PC-9 (cell line): ENCODE measurements around the gene MAP2K6. TPM values are rescaled to one million over a fixed set of nuclear protein-coding genes. Genes with fewer than 3 reads are reported as not detected.

Source experiments
- BruUV-seq: library from RNA; stranded (reverse); fragments of 400-500 nt; replicated peaks from 2 replicates; lab custom pipeline; 2021; lab: Mats Ljungman, UMichigan
- CTCF ChIA-PET: fragments of 300-600 bp; sonication (Branson Sonifier 250); formaldehyde crosslinking; loops from one replicate; lab custom pipeline; 2022; ENCODE audit warnings: antibody characterized with exemption; lab: Charles Lee
- POLR2A ChIA-PET: fragments of 300-600 bp; sonication (Branson Sonifier 250); formaldehyde crosslinking; loops from one replicate; lab custom pipeline; 2022; ENCODE audit warnings: antibody characterized with exemption; ENCODE audit not compliant: unreplicated experiment; lab: Charles Lee
- DNase-seq, 2 experiments: peaks; one replicate each; pipeline versions ENCODE4 v3.0.0 to v3.0.0-alpha.2; 2015 to 2022; ENCODE audit warnings: mixed read lengths in 1 of 2
- H2AFZ ChIP-seq: fragments of 200-600 bp; sonication (generic); 2 replicates; pipeline ENCODE4 v1.8.1; 2017; ENCODE audit warnings: antibody characterized with exemption
- H3F3A ChIP-seq: fragments of 200-600 bp; sonication (generic); 2 replicates; pipeline ENCODE4 v1.8.1; 2017; ENCODE audit warnings: antibody characterized with exemption, mild to moderate bottlenecking, low read depth; ENCODE audit not compliant: insufficient read depth
- H3K27ac ChIP-seq: fragments of 200-600 bp; sonication (generic); 2 replicates; pipeline ENCODE4 v1.6.1; 2016; ENCODE audit warnings: mixed run types
- H3K27me3 ChIP-seq: fragments of 200-600 bp; sonication (generic); 2 replicates; pipeline ENCODE4 v1.6.1; 2016; ENCODE audit warnings: low read depth, mixed run types; ENCODE audit not compliant: insufficient read depth
- H3K36me3 ChIP-seq: fragments of 200-600 bp; sonication (generic); 2 replicates; pipeline ENCODE4 v1.6.1; 2016; ENCODE audit warnings: low read depth, mixed run types
- H3K4me1 ChIP-seq: fragments of 200-600 bp; sonication (generic); replicated peaks from 2 replicates; pipeline ENCODE4 v1.6.1; 2016; ENCODE audit warnings: mixed run types; ENCODE audit not compliant: insufficient read depth
- H3K4me2 ChIP-seq: fragments of 200-600 bp; sonication (generic); 2 replicates; pipeline ENCODE4 v1.6.1; 2017; ENCODE audit warnings: mixed run types
- H3K4me3 ChIP-seq: fragments of 200-600 bp; sonication (generic); 2 replicates; pipeline ENCODE4 v1.6.1; 2016; ENCODE audit warnings: mixed run types
- H3K79me2 ChIP-seq: fragments of 200-600 bp; sonication (generic); 2 replicates; pipeline ENCODE4 v1.6.1; 2017; ENCODE audit warnings: low read depth, mixed run types
- H3K9me2 ChIP-seq: fragments of 200-600 bp; sonication (generic); 2 replicates; pipeline ENCODE4 v1.8.1; 2017; ENCODE audit warnings: mild to moderate bottlenecking; ENCODE audit not compliant: insufficient read depth
- H3K9me3 ChIP-seq: fragments of 200-600 bp; sonication (generic); 2 replicates; pipeline ENCODE4 v1.8.1; 2016; ENCODE audit warnings: low read depth; ENCODE audit not compliant: insufficient read depth
- H4K20me1 ChIP-seq: fragments of 200-600 bp; sonication (generic); 2 replicates; pipeline ENCODE4 v1.8.1; 2017; ENCODE audit not compliant: insufficient read depth
- CTCF ChIP-seq: fragments of 200-600 bp; sonication (generic); conservative IDR thresholded peaks from 2 replicates; pipeline ENCODE4 v1.6.1; 2017; ENCODE audit warnings: mixed run types, antibody characterized with exemption, mild to moderate bottlenecking, moderate library complexity
- EZH2 ChIP-seq: fragments of 200-600 bp; sonication (generic); IDR thresholded peaks from 2 replicates; pipeline ENCODE4 v1.8.0; 2017; ENCODE audit warnings: antibody characterized with exemption, low read depth
- intact Hi-C: fragments of 100-400 bp; cut with micrococcal nuclease; formaldehyde crosslinking; loops from one replicate; pipeline ENCODE4 v1.10.0; 2022; ENCODE audit not compliant: unreplicated experiment
- total RNA-seq: library from RNA; stranded (reverse); gene quantifications from 2 replicates; pipeline ENCODE4 v1.2.3, GENCODE V29; 2021

MAP2K6 gene
- total RNA-seq, 1 experiment from 2014 or later, result 1.6 TPM

GRCh38 chr17:69401251-69401650 is 13.2 kb upstream of the MAP2K6 start:
- no peak for TF ChIP-seq CTCF
- TF ChIP-seq EZH2, result no peak
- CTCF ChIA-PET, result no interaction called here
- POLR2A ChIA-PET, result no interaction called here
- H3K27ac ChIP-seq, result no peak overlapping the region
- H3K36me3 ChIP-seq, result no peaks in the 10 kb centered on the region
- H3K9me2 ChIP-seq, result no peaks in the 10 kb centered on the region
- intact Hi-C loops, result no loop called here
- H2AFZ ChIP-seq, result no peak overlapping the region
- H3K79me2 ChIP-seq, result no peaks in the 10 kb centered on the region
- DNase-seq, result no peak
- BruUV-seq, result no TSS peak
- no peak overlapping the region; the same call in 1 of the 2 replicates for H3K4me2 ChIP-seq
- H3K4me3 ChIP-seq, result no peak overlapping the region
- no peaks in the 10 kb centered on the region for H3K27me3 ChIP-seq
- H3K4me1 ChIP-seq, result 0 out of 2 replicates have a peak, but pooled peaks cover 6% of the 10 kb centered on the region
- no peaks in the 10 kb centered on the region for H4K20me1 ChIP-seq
- no peaks in the 10 kb centered on the region for H3K9me3 ChIP-seq
- H3F3A ChIP-seq, result no peaks in the 10 kb centered on the region; the same call in 1 of the 2 replicates

DNA sequence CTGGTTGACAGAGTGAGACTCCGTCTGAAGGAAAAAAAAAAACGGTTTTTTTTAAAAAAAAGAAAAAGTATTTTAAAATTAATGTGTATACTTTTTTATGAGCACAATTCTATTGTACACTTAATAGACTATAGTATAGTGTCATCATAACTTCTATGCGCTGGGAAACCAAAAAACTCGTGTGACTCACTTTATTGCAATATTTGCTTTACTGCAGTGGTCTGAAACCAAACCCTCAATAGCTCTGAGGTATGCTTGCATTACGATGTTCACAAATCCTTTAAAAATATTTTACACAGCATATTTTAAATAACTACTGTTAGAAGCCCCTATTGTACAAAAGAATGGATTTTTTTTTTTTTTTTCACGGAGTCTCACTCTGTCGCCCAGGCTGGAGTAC is 12.4 kb upstream of the MAP2K6 start:
- no peaks in the 10 kb centered on the region for H3K36me3 ChIP-seq
- ChIA-PET POLR2A (no interaction called here), CTCF (no interaction called here)
- H3K9me2 ChIP-seq, result no peaks in the 10 kb centered on the region
- no peak overlapping the region for H3K4me3 ChIP-seq
- H3K27ac ChIP-seq, result no peak overlapping the region
- no peaks in the 10 kb centered on the region for H3K79me2 ChIP-seq
- intact Hi-C loops, result no loop called here
- DNase-seq, result peak in 1 of 2 experiments; percentile 57
- no peak for TF ChIP-seq EZH2
- no peak for TF ChIP-seq CTCF
- no peaks in the 10 kb centered on the region; the same call in 1 of the 2 replicates for H3F3A ChIP-seq
- H2AFZ ChIP-seq, result no peak overlapping the region
- H3K27me3 ChIP-seq, result no peaks in the 10 kb centered on the region
- no TSS peak for BruUV-seq
- no peaks in the 10 kb centered on the region for H3K9me3 ChIP-seq
- no peaks in the 10 kb centered on the region for H4K20me1 ChIP-seq
- H3K4me2 ChIP-seq, result no peak overlapping the region
- 0 out of 2 replicates have a peak, but pooled peaks cover 6% of the 10 kb centered on the region for H3K4me1 ChIP-seq

GRCh38 chr17:69404399-69404798 is 10.1 kb upstream of the MAP2K6 start:
- POLR2A ChIA-PET, result no interaction called here
- no peaks in the 10 kb centered on the region for H3K36me3 ChIP-seq
- no peak overlapping the region for H2AFZ ChIP-seq
- H3K4me2 ChIP-seq, result peak overlapping the region; percentile 6; the same call in 1 of the 2 replicates
- no peaks in the 10 kb centered on the region for H4K20me1 ChIP-seq
- H3K9me3 ChIP-seq, result no peaks in the 10 kb centered on the region
- H3K4me1 ChIP-seq, result 0 out of 2 replicates have a peak, but pooled peaks cover 6% of the 10 kb centered on the region
- H3K27me3 ChIP-seq, result no peaks in the 10 kb centered on the region
- intact Hi-C loops, result no loop called here
- no peaks in the 10 kb centered on the region for H3K79me2 ChIP-seq
- no peak overlapping the region for H3K27ac ChIP-seq
- H3K4me3 ChIP-seq, result no peak overlapping the region
- no peaks in the 10 kb centered on the region for H3K9me2 ChIP-seq
- peak in 1 of 2 experiments; percentile 55 for DNase-seq
- no TSS peak for BruUV-seq
- H3F3A ChIP-seq, result no peaks in the 10 kb centered on the region; the same call in 1 of the 2 replicates
- TF ChIP-seq CTCF (no peak), EZH2 (no peak)
- CTCF ChIA-PET, result no interaction called here
